Muscle layer of colon (tissue), 2 donors: ENCODE data around the gene MYO5C.
"Not testable (repeated sequence)": the region's sequence is repeated elsewhere in the genome, so short reads cannot be mapped to it uniquely, and the experiment has no call there.

Experiments
- H3K27ac ChIP-seq: one replicate; pipeline ENCODE4 v1.7.0; 2013; ENCODE audit warnings: low read depth, mild to moderate bottlenecking, low read length, moderate library complexity
- H3K27me3 ChIP-seq, 2 donors: one replicate each; pipeline ENCODE4 v1.7.0; 2013; ENCODE audit warnings: low read length in 2 of 2, mild to moderate bottlenecking in 2 of 2; ENCODE audit not compliant: insufficient read depth in 2 of 2, control insufficient read depth in 1 of 2
- H3K36me3 ChIP-seq: one replicate; pipeline ENCODE4 v1.7.0; 2013; ENCODE audit warnings: mild to moderate bottlenecking, low read length; ENCODE audit not compliant: insufficient read depth
- H3K4me1 ChIP-seq: one replicate; pipeline ENCODE4 v1.7.0; 2013; ENCODE audit warnings: mild to moderate bottlenecking, low read length; ENCODE audit not compliant: insufficient read depth
- H3K4me3 ChIP-seq, 2 donors: one replicate each; pipeline ENCODE4 v1.7.0; 2013; ENCODE audit warnings: low read length in 2 of 2, low read depth in 1 of 2, mild to moderate bottlenecking in 1 of 2, moderate library complexity in 1 of 2
- H3K9ac ChIP-seq: one replicate; pipeline ENCODE4 v1.7.0; 2013; ENCODE audit warnings: low read length
- H3K9me3 ChIP-seq: one replicate; pipeline ENCODE4 v1.7.0; 2013; ENCODE audit warnings: mild to moderate bottlenecking, low read length
- donor health status: abdominal sarcoma.
- donor health status: Adenocarcinoma of cecum.

The MYO5C gene

GRCh38 chr15:52254391-52254790, 41.2 kb downstream of the MYO5C start:
- Histone ChIP-seq H3K27ac (no peak overlapping the region), H3K27me3 (no peaks in the 10 kb centered on the region), H3K9ac (no peak overlapping the region), H3K36me3 (no peaks in the 10 kb centered on the region), H3K9me3 (no peaks in the 10 kb centered on the region), H3K4me1 (no peaks in the 10 kb centered on the region), H3K4me3 (no peak overlapping the region)

- H3K9me3 ChIP-seq = no peaks in the 10 kb centered on the region
- no peak overlapping the region for H3K9ac ChIP-seq
- H3K27ac ChIP-seq = no peak overlapping the region
- no peak overlapping the region for H3K4me3 ChIP-seq
- H3K27me3 ChIP-seq = no peaks in the 10 kb centered on the region
- H3K36me3 ChIP-seq = no peaks in the 10 kb centered on the region
- H3K4me1 ChIP-seq = no peaks in the 10 kb centered on the region
Measured at GRCh38 chr15:52252781-52253180, 42.8 kb downstream of the MYO5C start.

GRCh38 chr15:52251144-52251860, 44.3 kb downstream of the MYO5C start:
- no peaks in the 10 kb centered on the region for H3K9me3 ChIP-seq
- H3K27ac ChIP-seq = no peak overlapping the region
- H3K9ac ChIP-seq = no peak overlapping the region
- no peaks in the 10 kb centered on the region for H3K27me3 ChIP-seq
- no peak overlapping the region for H3K4me3 ChIP-seq
- no peaks in the 10 kb centered on the region for H3K4me1 ChIP-seq
- H3K36me3 ChIP-seq = no peaks in the 10 kb centered on the region

GRCh38 chr15:52247461-52247860, 48.1 kb downstream of the MYO5C start:
- H3K4me1 ChIP-seq = no peaks in the 10 kb centered on the region
- H3K9me3 ChIP-seq = no peaks in the 10 kb centered on the region
- H3K9ac ChIP-seq = no peak overlapping the region
- no peak overlapping the region for H3K27ac ChIP-seq
- no peaks in the 10 kb centered on the region for H3K27me3 ChIP-seq
- no peak overlapping the region for H3K4me3 ChIP-seq
- no peaks in the 10 kb centered on the region for H3K36me3 ChIP-seq

GRCh38 chr15:52246686-52247431, 48.7 kb downstream of the MYO5C start:
- Histone ChIP-seq H3K27ac (no peak overlapping the region), H3K9me3 (no peaks in the 10 kb centered on the region), H3K4me1 (no peaks in the 10 kb centered on the region), H3K27me3 (no peaks in the 10 kb centered on the region), H3K9ac (no peak overlapping the region), H3K36me3 (no peaks in the 10 kb centered on the region), H3K4me3 (no peak overlapping the region)

GRCh38 chr15:52243697-52244555, 51.7 kb downstream of the MYO5C start:
- Histone ChIP-seq H3K36me3 (no peaks in the 10 kb centered on the region), H3K9me3 (no peaks in the 10 kb centered on the region), H3K4me1 (no peaks in the 10 kb centered on the region), H3K4me3 (no peak overlapping the region), H3K27me3 (no peaks in the 10 kb centered on the region), H3K9ac (no peak overlapping the region), H3K27ac (no peak overlapping the region)

- Histone ChIP-seq H3K27ac (no peak overlapping the region), H3K36me3 (no peaks in the 10 kb centered on the region), H3K4me1 (no peaks in the 10 kb centered on the region), H3K4me3 (no peak overlapping the region), H3K9ac (no peak overlapping the region), H3K27me3 (no peaks in the 10 kb centered on the region), H3K9me3 (no peaks in the 10 kb centered on the region)
Measured at GRCh38 chr15:52243286-52243685, 52.3 kb downstream of the MYO5C start.

- H3K36me3 ChIP-seq = no peaks in the 10 kb centered on the region
- H3K9me3 ChIP-seq = no peaks in the 10 kb centered on the region
- H3K4me3 ChIP-seq = no peak overlapping the region
- H3K9ac ChIP-seq = no peak overlapping the region
- H3K4me1 ChIP-seq = no peaks in the 10 kb centered on the region
- no peak overlapping the region for H3K27ac ChIP-seq
- no peaks in the 10 kb centered on the region for H3K27me3 ChIP-seq
Measured at GRCh38 chr15:52241489-52241888, 54.1 kb downstream of the MYO5C start.

- H3K4me1 ChIP-seq = no peaks in the 10 kb centered on the region
- H3K4me3 ChIP-seq = no peak overlapping the region
- no peak overlapping the region for H3K27ac ChIP-seq
- no peaks in the 10 kb centered on the region for H3K27me3 ChIP-seq
- no peaks in the 10 kb centered on the region for H3K9me3 ChIP-seq
- H3K36me3 ChIP-seq = no peaks in the 10 kb centered on the region
- no peak overlapping the region for H3K9ac ChIP-seq
Measured at GRCh38 chr15:52240166-52240565, 55.4 kb downstream of the MYO5C start.

- not testable (repeated sequence) for H3K27me3 ChIP-seq, H3K4me3 ChIP-seq, H3K9me3 ChIP-seq, H3K27ac ChIP-seq, H3K36me3 ChIP-seq, H3K9ac ChIP-seq, H3K4me1 ChIP-seq
Measured at GRCh38 chr15:52238989-52239525, 56.5 kb downstream of the MYO5C start.

GRCh38 chr15:52238149-52238548, 57.5 kb downstream of the MYO5C start:
- H3K9me3 ChIP-seq = no peaks in the 10 kb centered on the region
- no peaks in the 10 kb centered on the region for H3K27me3 ChIP-seq

More at GRCh38 chr15:52238149-52238548, 57.5 kb downstream of the MYO5C start:
- Histone ChIP-seq H3K36me3 (no peaks in the 10 kb centered on the region), H3K27ac (no peak overlapping the region), H3K4me3 (no peak overlapping the region), H3K4me1 (peaks cover 5% of the 10 kb centered on the region), H3K9ac (no peak overlapping the region)
